NCI-H2029 (cell line): ENCODE measurements around the gene BMP3.

ENCODE experiments used
- DNase-seq: peaks from one replicate; lab custom pipeline; 2025; lab: John Stamatoyannopoulos, UW

BMP3 gene

GRCh38 chr4:81040012-81040659 lies 9.6 kb downstream of the BMP3 start:
- DNase-seq: peak; percentile 13

- no peak for DNase-seq
Measured at GRCh38 chr4:81042578-81043365, 12.3 kb downstream of the BMP3 start.

GRCh38 chr4:81049330-81049729 lies 18.8 kb downstream of the BMP3 start:
- DNase-seq: no peak

- no peak for DNase-seq
Measured at GRCh38 chr4:81049907-81050306, 19.4 kb downstream of the BMP3 start.

GRCh38 chr4:81052119-81053068 lies 21.9 kb downstream of the BMP3 start:
- DNase-seq: peak; percentile 23

GRCh38 chr4:81058621-81059020 lies 28.1 kb downstream of the BMP3 start:
- no peak for DNase-seq

GRCh38 chr4:81060587-81061343 lies 30.3 kb downstream of the BMP3 start:
- DNase-seq: no peak

GRCh38 chr4:81061344-81061730 lies 30.8 kb downstream of the BMP3 start:
- DNase-seq: no peak

GRCh38 chr4:81062001-81062400 lies 31.5 kb downstream of the BMP3 start:
- no peak for DNase-seq

- no peak for DNase-seq
Measured at GRCh38 chr4:81065446-81065845, 34.9 kb downstream of the BMP3 start.

- DNase-seq: peak; percentile 71
Measured at GRCh38 chr4:81069706-81070331, 39.3 kb downstream of the BMP3 start.

GRCh38 chr4:81071013-81071412 lies 40.5 kb downstream of the BMP3 start:
- no peak for DNase-seq

GRCh38 chr4:81081156-81081555 lies 50.6 kb downstream of the BMP3 start:
- DNase-seq: no peak

GRCh38 chr4:81084029-81084428 lies 53.5 kb downstream of the BMP3 start:
- DNase-seq: peak; percentile 43

GRCh38 chr4:81084634-81085033 lies 54.1 kb downstream of the BMP3 start:
- peak; percentile 3 for DNase-seq

GRCh38 chr4:81085291-81085690 lies 54.8 kb downstream of the BMP3 start:
- DNase-seq: no peak

- DNase-seq: no peak
Measured at GRCh38 chr4:81085979-81086378, 55.5 kb downstream of the BMP3 start.

- DNase-seq: no peak
Measured at GRCh38 chr4:81093720-81094401, 63.4 kb downstream of the BMP3 start.

GRCh38 chr4:81095389-81095788 lies 64.9 kb downstream of the BMP3 start:
- no peak for DNase-seq

- no peak for DNase-seq
Measured at GRCh38 chr4:81096566-81096965, 66.1 kb downstream of the BMP3 start.

GRCh38 chr4:81102107-81102506 lies 71.6 kb downstream of the BMP3 start:
- no peak for DNase-seq
